ENCODE results near the gene POLR3E.
A peak's percentile ranks its signal among the peaks of the same experiment; 100 is the strongest.

The POLR3E gene

GRCh38 chr16:22369221-22369811 is 72.1 kb downstream of the POLR3E start:
- DNase-seq: no peak

GRCh38 chr16:22370038-22370820 is 73.0 kb downstream of the POLR3E start:
- no peak for DNase-seq

DNA sequence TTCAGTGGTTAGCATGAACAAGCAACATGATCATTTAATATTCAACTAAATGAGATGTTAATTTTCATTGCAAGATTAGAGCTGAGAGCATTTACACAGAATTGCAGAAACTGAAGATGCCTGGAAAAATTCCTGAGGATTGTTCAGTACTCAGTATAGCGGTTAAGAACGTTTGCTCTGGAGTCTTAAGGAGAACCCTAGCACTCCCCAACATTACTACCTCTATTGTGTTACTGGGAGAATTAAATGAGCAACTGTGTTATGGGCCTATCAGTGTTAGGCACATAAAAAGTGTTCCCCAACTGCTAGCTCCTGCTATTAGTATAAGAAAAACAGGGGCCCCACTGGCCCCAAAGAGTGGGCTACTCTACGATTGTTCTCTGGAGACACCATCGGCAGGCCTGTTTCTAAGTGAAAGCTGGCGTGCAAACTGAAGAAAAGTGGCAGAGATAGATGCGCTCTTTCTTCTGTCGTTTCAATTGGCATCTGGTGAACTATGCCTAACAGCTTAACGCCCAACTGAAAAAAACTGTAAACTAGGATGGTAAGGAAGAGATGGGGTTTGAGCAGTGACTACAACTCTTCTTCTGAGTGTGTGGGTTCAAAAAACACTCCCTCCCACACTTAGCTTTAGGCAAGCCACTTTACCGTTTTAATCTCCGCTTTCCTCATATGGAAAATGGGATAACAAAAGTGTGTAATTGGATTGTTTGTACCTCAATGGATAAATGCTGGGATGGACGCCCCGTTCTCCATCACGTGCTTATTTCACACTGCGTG is 75.9 kb downstream of the POLR3E start:
- no peak for DNase-seq

DNA sequence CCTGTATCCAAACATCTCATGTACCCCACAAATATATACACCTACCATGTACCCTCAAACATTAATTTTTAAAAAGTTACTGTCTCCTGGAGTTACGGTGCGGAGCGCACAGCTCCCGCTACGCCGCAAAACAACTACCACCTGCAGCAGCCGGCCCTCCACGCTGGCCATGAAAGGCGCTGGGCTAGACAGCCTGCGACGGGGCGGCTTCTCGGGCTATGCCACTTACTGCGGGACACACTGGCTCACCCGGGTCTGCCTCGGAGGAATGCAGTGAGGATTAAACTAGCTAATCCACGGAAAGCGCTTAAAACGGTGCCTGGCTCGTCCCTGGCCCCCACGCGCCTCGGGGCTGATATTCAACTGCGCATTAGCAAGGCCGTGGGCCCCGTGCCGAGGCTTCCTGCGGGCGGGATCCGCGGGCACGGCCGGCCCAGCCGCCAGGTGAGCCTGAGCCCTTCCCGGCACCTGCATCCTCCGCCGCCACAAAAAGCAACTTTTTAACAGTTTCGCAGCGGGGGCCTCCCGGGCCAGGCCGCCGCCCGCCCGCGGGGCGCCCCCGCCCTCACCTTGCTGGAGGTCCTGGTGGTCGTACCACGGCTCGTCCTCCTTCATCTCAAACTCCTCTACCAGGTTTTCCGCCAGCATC is 76.6 kb downstream of the POLR3E start:
- DNase-seq: no peak

- peak; percentile 70 for DNase-seq
Measured at GRCh38 chr16:22374311-22375116, 77.3 kb downstream of the POLR3E start, which contains the start of gene CDR2. TSS of gene CDR2 (minus strand) at chr16:22374619. CDS start at chr16:22374309, 310 bp downstream.

DNA sequence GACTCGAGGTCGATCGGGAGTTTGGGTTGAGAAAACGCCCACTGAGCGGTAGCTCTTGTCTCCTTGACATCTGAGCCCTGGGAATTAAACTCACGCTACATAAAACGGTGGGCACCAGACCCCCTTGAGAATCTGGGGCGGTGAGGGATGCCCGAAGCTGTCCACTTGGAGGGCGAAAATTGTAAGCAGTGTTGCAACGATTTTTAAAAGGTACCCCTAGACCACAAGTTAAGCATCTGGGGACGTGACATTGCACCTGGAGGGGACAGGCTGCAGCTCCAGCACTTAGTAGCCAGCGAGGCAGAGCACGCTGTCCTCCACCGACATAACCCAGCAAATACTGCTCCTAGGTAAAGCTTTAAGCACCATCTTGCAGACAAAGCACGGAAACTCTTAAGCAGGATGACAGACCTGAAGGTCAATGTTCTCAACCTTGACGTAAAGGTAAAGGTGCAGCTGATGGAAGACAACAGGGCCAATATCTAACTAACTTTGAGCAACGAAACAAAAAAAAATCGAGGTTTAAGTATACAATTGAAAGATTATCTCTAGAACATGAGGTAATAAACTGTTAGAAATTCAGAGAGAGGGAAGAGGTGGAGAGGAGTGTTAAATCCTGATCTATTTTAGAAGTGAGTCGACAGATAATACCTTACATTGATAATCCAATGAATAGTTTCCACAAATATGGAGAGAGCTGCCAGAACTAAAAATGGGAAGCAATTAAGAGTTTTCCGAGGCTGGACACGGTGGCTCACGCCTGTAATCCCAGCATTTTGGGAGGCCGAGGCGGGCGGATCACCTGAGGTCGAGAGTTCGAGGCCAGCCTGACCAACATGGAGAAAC is 78.1 kb downstream of the POLR3E start:
- DNase-seq: no peak

DNA sequence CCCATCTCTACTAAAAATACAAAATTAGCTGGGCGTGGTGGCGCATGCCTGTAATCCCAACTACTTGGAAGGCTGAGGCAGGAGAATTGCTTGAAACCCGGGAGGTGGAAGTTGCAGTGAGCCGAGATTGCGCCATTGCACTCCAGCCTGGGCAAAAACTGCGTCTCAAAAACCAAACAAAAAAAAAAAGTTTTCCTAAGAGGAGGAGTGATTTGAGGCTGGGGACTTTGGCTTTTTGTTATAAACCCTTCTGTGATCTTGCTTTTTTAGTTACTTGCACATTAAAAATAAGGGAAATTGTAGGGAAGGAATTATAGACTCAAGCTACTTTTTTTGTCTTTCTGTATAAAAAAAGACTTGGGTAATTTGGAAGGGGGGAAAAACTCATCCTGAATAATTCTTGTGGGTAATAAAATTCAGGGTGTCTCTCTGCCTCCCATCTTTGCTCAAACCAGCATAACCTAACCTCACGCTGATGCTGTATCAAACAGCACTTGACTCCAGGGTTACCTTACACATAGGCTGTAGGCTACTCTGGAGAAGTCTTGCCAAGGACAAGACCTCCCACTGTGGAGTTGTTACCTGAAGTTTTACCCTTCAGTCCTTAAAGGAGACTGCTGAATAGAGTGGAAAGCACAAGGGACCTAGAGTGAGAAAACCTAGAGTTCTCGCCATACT is 78.9 kb downstream of the POLR3E start:
- DNase-seq: no peak

- DNase-seq: no peak
Measured at GRCh38 chr16:22379656-22380055, 82.4 kb downstream of the POLR3E start.

- no peak for DNase-seq
Measured at GRCh38 chr16:22380529-22380928, 83.3 kb downstream of the POLR3E start.

DNA sequence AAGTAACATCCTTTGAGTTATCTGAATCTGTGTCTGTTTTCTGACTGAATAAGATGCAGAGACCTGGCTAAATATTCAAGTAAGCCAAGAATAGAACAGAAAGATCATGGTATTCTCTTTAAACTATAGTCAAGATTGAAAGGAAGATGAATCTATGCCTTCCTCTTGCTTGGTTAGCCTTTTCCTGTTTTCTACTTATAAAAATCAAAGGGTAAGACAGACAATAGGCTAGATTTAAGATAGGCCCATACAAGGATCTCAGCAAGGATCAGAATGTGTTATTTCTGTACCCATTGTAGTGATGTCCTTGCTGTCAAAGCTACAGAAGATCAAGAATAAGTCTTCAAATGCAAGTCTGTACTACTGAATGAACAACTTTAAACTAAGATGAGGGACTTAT is 84.2 kb downstream of the POLR3E start:
- DNase-seq: no peak

- DNase-seq: no peak
Measured at GRCh38 chr16:22383827-22384226, 86.6 kb downstream of the POLR3E start.

Data from NCI-H748 treated with DMSO at 0.1 percent for 48 hours (cell line).